GM12878 (cell line): Measurements from ENCODE around the gene CDH4. TPM values are rescaled to one million over a fixed set of nuclear protein-coding genes. Genes with fewer than 3 reads are reported as not detected.

ENCODE experiments used
- ATAC-seq: fragments of 200-7000 bp; cut with Tn5 transposase; 3 replicates; pipeline ENCODE4 v1.9.1; 2020; ENCODE audit warnings: mild to moderate bottlenecking, moderate library complexity
- BruUV-seq: library from RNA; stranded (reverse); fragments of 400-500 nt; replicated peaks from 2 replicates; lab custom pipeline; 2021; lab: Mats Ljungman, UMichigan
- CTCF ChIA-PET: fragments of 300-600 bp; sonication (Branson Sonifier 250); formaldehyde crosslinking; extraction: SDS; loops from one replicate; lab custom pipeline; 2021; ENCODE audit warnings: inconsistent platforms; lab: Yijun Ruan, JAX
- POLR2A ChIA-PET: fragments of 350-600 bp; formaldehyde crosslinking; extraction: SDS; loops from one replicate; lab custom pipeline; 2021; ENCODE audit warnings: inconsistent platforms; lab: Charles Lee
- RAD21 ChIA-PET: fragments of 300-600 bp; sonication (Branson Sonifier 250); formaldehyde crosslinking; loops from one replicate; lab custom pipeline; 2023; ENCODE audit warnings: antibody characterized with exemption; ENCODE audit not compliant: unreplicated experiment; lab: Charles Lee
- SMC1A ChIA-PET: fragments of 300-600 bp; sonication (Branson Sonifier 250); formaldehyde crosslinking; loops from one replicate; lab custom pipeline; 2023; ENCODE audit not compliant: unreplicated experiment, uncharacterized antibody; lab: Charles Lee
- DNase-seq: peaks from one replicate; pipeline ENCODE4 v3.0.0-alpha.2; 2011; ENCODE audit warnings: low read depth, low spot score
- FAIRE-seq: peaks from 3 replicates; lab custom pipeline; 2011; peaks lifted over from hg19 to GRCh38; lab: Jason Lieb, UNC
- H2AFZ ChIP-seq: 2 replicates; pipeline ENCODE4 v1.6.0; 2011; ENCODE audit warnings: low read depth, low read length, control low read depth; ENCODE audit not compliant: control insufficient read depth
- H3K27ac ChIP-seq: 2 replicates; pipeline ENCODE4 v1.5.1; 2011; ENCODE audit warnings: control low read depth; ENCODE audit not compliant: control insufficient read depth, insufficient read depth
- H3K27me3 ChIP-seq, 2 experiments: replicated peaks in 1 of 2; 2 replicates each; pipeline versions ENCODE4 v1.6.0 to v1.6.1; 2011; ENCODE audit warnings: low read length in 1 of 2; ENCODE audit not compliant: control insufficient read depth in 2 of 2, insufficient read depth in 2 of 2
- H3K36me3 ChIP-seq, 2 experiments: 2 replicates each; pipeline ENCODE4 v1.5.1; 2011; ENCODE audit warnings: low read length in 1 of 2; ENCODE audit not compliant: control insufficient read depth in 2 of 2, insufficient read depth in 2 of 2
- H3K4me1 ChIP-seq: 2 replicates; pipeline ENCODE4 v1.6.1; 2011; ENCODE audit warnings: mild to moderate bottlenecking, low read length, moderate library complexity, mixed read lengths; ENCODE audit not compliant: control insufficient read depth, insufficient read depth
- H3K4me2 ChIP-seq: 2 replicates; pipeline ENCODE4 v1.6.0; 2011; ENCODE audit warnings: control low read depth; ENCODE audit not compliant: control insufficient read depth, insufficient read depth
- H3K4me3 ChIP-seq: fragments of 200-600 bp; sonication (generic); 2 replicates; pipeline ENCODE4 v1.5.1; 2016
- H3K79me2 ChIP-seq: 2 replicates; pipeline ENCODE4 v1.6.0; 2011; ENCODE audit warnings: low read length; ENCODE audit not compliant: control insufficient read depth, insufficient read depth
- H3K9ac ChIP-seq: 2 replicates; pipeline ENCODE4 v1.8.0; 2011; ENCODE audit warnings: low read length, control low read depth, mixed read lengths; ENCODE audit not compliant: control insufficient read depth, insufficient read depth
- H3K9me3 ChIP-seq: replicated peaks from 3 replicates; pipeline ENCODE4 v1.5.1; 2011; ENCODE audit warnings: mild to moderate bottlenecking, low read length; ENCODE audit not compliant: control insufficient read depth, insufficient read depth
- H4K20me1 ChIP-seq: 2 replicates; pipeline ENCODE4 v1.6.0; 2011; ENCODE audit not compliant: control insufficient read depth, insufficient read depth
- IKZF1 ChIP-seq: fragments of 450-650 bp; conservative IDR thresholded peaks from 2 replicates; pipeline ENCODE4 v1.6.1; 2017; ENCODE audit warnings: antibody characterized with exemption, mild to moderate bottlenecking
- IRF5 ChIP-seq: fragments of 450-650 bp; IDR thresholded peaks from 2 replicates; pipeline ENCODE4 v1.6.1; 2017; ENCODE audit warnings: borderline replicate concordance
- JUNB ChIP-seq: IDR thresholded peaks from 2 replicates; pipeline ENCODE4 v1.6.1; 2016; ENCODE audit warnings: antibody characterized with exemption, mild to moderate bottlenecking
- MAX ChIP-seq: IDR thresholded peaks from 2 replicates; pipeline ENCODE4 v1.6.1; 2012; ENCODE audit warnings: low read depth, low read length, improper control_type of control experiment
- MYB ChIP-seq: fragments of 150-350 bp; IDR thresholded peaks from 2 replicates; pipeline ENCODE4 v1.6.1; 2014; ENCODE audit warnings: mild to moderate bottlenecking, low read depth, low read length, borderline replicate concordance
- PRDM15 ChIP-seq: fragments of 450-650 bp; formaldehyde crosslinking; IDR thresholded peaks from 2 replicates; pipeline ENCODE4 v1.4.0; 2020; ENCODE audit warnings: mild to moderate bottlenecking, moderate library complexity
- RELA ChIP-seq: fragments of 450-650 bp; IDR thresholded peaks from 2 replicates; pipeline ENCODE4 v1.8.0; 2014; ENCODE audit warnings: borderline replicate concordance; ENCODE audit not compliant: partially characterized antibody
- SMARCA5 ChIP-seq: fragments of 450-650 bp; IDR thresholded peaks from 2 replicates; pipeline ENCODE4 v1.6.1; 2017; ENCODE audit warnings: mild to moderate bottlenecking
- SPI1 ChIP-seq: IDR thresholded peaks from 2 replicates; pipeline ENCODE4 v1.6.1; 2011; ENCODE audit warnings: low read depth, mild to moderate bottlenecking, low read length, moderate library complexity, borderline replicate concordance; ENCODE audit not compliant: insufficient read depth
- SRF ChIP-seq, 2 experiments: IDR thresholded peaks; 2 replicates each; pipeline ENCODE4 v1.6.1; 2011; ENCODE audit warnings: low read depth in 2 of 2, low read length in 2 of 2, mild to moderate bottlenecking in 1 of 2, moderate library complexity in 1 of 2
- TBL1XR1 ChIP-seq: IDR thresholded peaks from 2 replicates; pipeline ENCODE4 v1.6.1; 2012; ENCODE audit warnings: low read depth, low read length, improper control_type of control experiment
- USF2 ChIP-seq: IDR thresholded peaks from 2 replicates; pipeline ENCODE4 v1.6.1; 2011; ENCODE audit warnings: low read depth, low read length, improper control_type of control experiment, borderline replicate concordance
- YBX1 ChIP-seq: fragments of 450-650 bp; IDR thresholded peaks from 2 replicates; pipeline ENCODE4 v1.6.1; 2016; ENCODE audit warnings: antibody characterized with exemption
- ZBTB11 ChIP-seq: fragments of 450-650 bp; formaldehyde crosslinking; IDR thresholded peaks from 2 replicates; pipeline ENCODE4 v1.5.0; 2022; ENCODE audit warnings: mild to moderate bottlenecking, missing genetic modification characterization
- ZNF207 ChIP-seq: fragments of 450-650 bp; IDR thresholded peaks from 2 replicates; pipeline ENCODE4 v1.6.1; 2014; ENCODE audit warnings: antibody characterized with exemption, mild to moderate bottlenecking, borderline replicate concordance
- WGBS: methylation state at CpG from one replicate; pipeline ENCODE4 v1.1.6; 2016; ENCODE audit warnings: low lambda C conversion rate; ENCODE audit not compliant: insufficient replicate concordance, insufficient coverage; ENCODE audit errors: missing lambda C conversion rate; 5-methylcytosine and 5-hydroxymethylcytosine counted together
- in situ Hi-C: fragments of 300-500 bp; cut with MboI; formaldehyde crosslinking; loops from 9 replicates; pipeline ENCODE4 v1.14.3; 2018; ENCODE audit warnings: mixed read lengths
- intact Hi-C: fragments of 100-400 bp; cut with micrococcal nuclease; formaldehyde crosslinking; loops from one replicate; pipeline ENCODE4 v1.14.2; 2022; ENCODE audit not compliant: unreplicated experiment
- polyA plus RNA-seq, 11 experiments: library from polyadenylated mRNA; depleted of rRNA in 4 of 11; unstranded in 6 of 11; stranded (reverse) in 5 of 11; fragments of >200 nt; fragmentation: Nextera tagmentation in 4 of 11; fragmentation: Illumina TruSeq in 1 of 11; extraction: Ambion mirVana in 4 of 11; extraction: Trizol in 1 of 11; gene quantifications; 1 replicate in 1 of 11; 2 replicates in 10 of 11; pipeline versions ENCODE4 v1.2.1 to v1.2.3, GENCODE V29; 2011 to 2016; ENCODE audit warnings: inconsistent platforms in 2 of 11, missing spikeins in 2 of 11, low read depth in 1 of 11
- total RNA-seq, 4 experiments: library from RNA; depleted of rRNA in 3 of 4; stranded (reverse); fragments of >200 nt in 3 of 4; fragmentation: Illumina TruSeq in 1 of 4; extraction: Trizol in 1 of 4; gene quantifications; 2 replicates each; pipeline versions ENCODE4 v1.2.1 to v1.2.3, GENCODE V29; 2013 to 2021

CDH4 gene
- total and polyA plus RNA-seq, 10 of the 15 experiments (the other 5 are each of a cell fraction or from before 2014, with no cell fraction given), result not detected

GRCh38 chr20:61263938-61264337 lies 11.9 kb downstream of the CDH4 start:
- 32% methylated on average over 9 of the region's 9 CpGs for WGBS
- Histone ChIP-seq H3K9ac (no peak overlapping the region), H3K4me2 (no peak overlapping the region), H3K4me3 (no peak overlapping the region), H3K4me1 (no peaks in the 10 kb centered on the region), H4K20me1 (no peaks in the 10 kb centered on the region), H3K36me3 (no peaks in the 10 kb centered on the region), H2AFZ (no peak overlapping the region), H3K27ac (no peak overlapping the region), H3K27me3 (no peaks in the 10 kb centered on the region), H3K79me2 (no peaks in the 10 kb centered on the region), H3K9me3 (no peaks in the 10 kb centered on the region; the same call in 2 of the 3 replicates)
- intact Hi-C loops, result loop anchor here (5.0 kb wide), 1 partner anchor 412 kb away; no protein-coding TSS in a partner anchor
- no TSS peak for BruUV-seq
- DNase-seq, result no peak
- no peak for ATAC-seq
- ChIA-PET RAD21 (no interaction called here), CTCF (no interaction called here), POLR2A (no interaction called here), SMC1A (no interaction called here)
- FAIRE-seq, result no peak
- in situ Hi-C loops, result loop anchor here (5.0 kb wide), 1 partner anchor 48 kb away; no protein-coding TSS in a partner anchor
- TF ChIP-seq ZNF207 (no peak), YBX1 (no peak), IKZF1 (no peak), TBL1XR1 (no peak), USF2 (no peak), RELA (no peak), MAX (no peak), PRDM15 (CRISPR knock-in tag) (no peak), MYB (no peak), IRF5 (no peak), ZBTB11 (CRISPR knock-in tag) (no peak), SRF (IDR thresholded peaks at IDR 0.05; ENCODE audit: low read depth in 2 of 2, low read length in 2 of 2) (no peak), JUNB (no peak), SMARCA5 (no peak), SPI1 (no peak)
